ENCODE results near the gene ROR2. TPM values are rescaled to one million over a fixed set of nuclear protein-coding genes. Genes with fewer than 3 reads are reported as not detected.

ROR2 gene
- total and polyA plus RNA-seq, 5 experiments from 2014 or later = not detected

- Mint-ChIP-seq H3K27ac (no peak overlapping the region), H3K4me3 (no peak overlapping the region), H3K9me3 (peaks cover 0 to 6% (median 0%) of the 10 kb centered on the region in 9 donors), H3K27me3 (peaks cover 23 to 51% (median 29%) of the 10 kb centered on the region in 5 donors), H3K4me1 (no peaks in the 10 kb centered on the region), H3K36me3 (no peaks in the 10 kb centered on the region)
- ATAC-seq = no peak
- POLR2A ChIA-PET = no interaction called here
- DNase-seq = no peak
Measured at GRCh38 chr9:91768977-91769916, 180.8 kb downstream of the ROR2 start.

DNA sequence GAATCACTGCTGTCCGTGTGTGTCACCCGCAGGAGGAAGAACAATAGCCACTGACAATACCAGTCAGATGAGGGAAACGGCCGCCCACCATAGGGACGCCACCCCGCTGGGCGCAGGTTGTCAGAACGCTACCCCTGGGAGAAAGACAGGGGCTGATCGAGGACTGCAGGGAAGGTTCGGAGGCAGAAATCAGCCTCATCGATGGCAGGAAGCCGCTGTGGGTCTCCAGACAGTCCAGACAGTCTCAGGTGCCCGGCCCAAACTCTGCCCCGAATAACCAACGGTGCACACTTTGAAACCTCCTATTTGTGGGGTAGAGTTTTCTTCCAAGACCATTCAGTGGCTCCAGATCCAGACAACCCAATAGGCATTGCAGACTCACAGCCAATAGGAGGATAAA is 181.5 kb downstream of the ROR2 start:
- Mint-ChIP-seq H3K36me3 (no peaks in the 10 kb centered on the region), H3K27me3 (peaks cover 23 to 43% (median 29%) of the 10 kb centered on the region in 5 donors), H3K4me3 (no peak overlapping the region), H3K9me3 (peaks cover 0 to 6% (median 0%) of the 10 kb centered on the region in 9 donors), H3K4me1 (no peaks in the 10 kb centered on the region), H3K27ac (no peak overlapping the region)
- POLR2A ChIA-PET = no interaction called here
- ATAC-seq (no peak), DNase-seq (no peak)

- H3K4me3 Mint-ChIP-seq = no peak overlapping the region
- peaks cover 0 to 8% (median 0%) of the 10 kb centered on the region in 3 donors for H3K36me3 Mint-ChIP-seq
- H3K27ac Mint-ChIP-seq = peak overlapping the region in 1 of 10 donors; percentile 58
- ATAC-seq (no peak), DNase-seq (no peak)
- no peaks in the 10 kb centered on the region for H3K4me1 Mint-ChIP-seq
- POLR2A ChIA-PET = no interaction called here
- H3K27me3 Mint-ChIP-seq = peaks cover 23 to 40% (median 27%) of the 10 kb centered on the region in 5 donors
- peaks cover 0 to 13% (median 0%) of the 10 kb centered on the region in 9 donors for H3K9me3 Mint-ChIP-seq
Measured at GRCh38 chr9:91766315-91767069, 183.5 kb downstream of the ROR2 start.

DNA sequence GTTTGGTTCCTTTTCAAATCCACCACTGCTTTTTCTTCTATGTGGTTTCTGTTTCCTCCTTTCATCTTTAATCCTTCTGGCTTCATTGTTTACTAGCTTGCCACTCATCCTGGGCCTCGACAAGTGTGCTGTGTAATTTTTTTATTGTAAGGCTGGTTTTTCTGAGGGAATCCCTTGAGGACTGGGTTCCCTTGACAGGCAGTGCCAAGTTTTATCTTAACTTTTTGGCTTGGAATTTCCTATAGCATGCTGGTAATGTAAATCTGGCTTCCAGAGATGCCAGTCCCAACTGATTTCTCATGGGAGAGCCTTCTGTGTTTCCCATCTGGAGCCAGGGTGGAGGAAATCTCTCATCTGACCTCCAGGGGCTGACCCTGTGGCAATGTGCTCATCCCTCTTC is 184.7 kb downstream of the ROR2 start:
- no peak overlapping the region for H3K27ac Mint-ChIP-seq
- ATAC-seq = no peak
- POLR2A ChIA-PET = no interaction called here
- no peak for DNase-seq
- peaks cover 23 to 39% (median 27%) of the 10 kb centered on the region in 5 donors for H3K27me3 Mint-ChIP-seq
- peaks cover 0 to 10% (median 0%) of the 10 kb centered on the region in 3 donors for H3K36me3 Mint-ChIP-seq
- H3K4me1 Mint-ChIP-seq = no peaks in the 10 kb centered on the region
- H3K9me3 Mint-ChIP-seq = peaks cover 0 to 15% (median 0%) of the 10 kb centered on the region in 9 donors
- H3K4me3 Mint-ChIP-seq = no peak overlapping the region

- no peak for ATAC-seq
- Mint-ChIP-seq H3K4me3 (no peak overlapping the region), H3K4me1 (no peaks in the 10 kb centered on the region), H3K36me3 (peaks cover 0 to 10% (median 0%) of the 10 kb centered on the region in 3 donors), H3K9me3 (peaks cover 0 to 15% (median 0%) of the 10 kb centered on the region in 9 donors), H3K27me3 (peaks cover 20 to 32% (median 26%) of the 10 kb centered on the region in 5 donors), H3K27ac (no peak overlapping the region)
- POLR2A ChIA-PET = no interaction called here
- DNase-seq = no peak
Measured at GRCh38 chr9:91764661-91765060, 185.4 kb downstream of the ROR2 start.

- no peak for DNase-seq
- no peak for ATAC-seq
- peaks cover 0 to 10% (median 0%) of the 10 kb centered on the region in 3 donors for H3K36me3 Mint-ChIP-seq
- peaks cover 0 to 15% (median 0%) of the 10 kb centered on the region in 9 donors for H3K9me3 Mint-ChIP-seq
- POLR2A ChIA-PET = no interaction called here
- peaks cover 9 to 28% (median 16%) of the 10 kb centered on the region in 5 donors for H3K27me3 Mint-ChIP-seq
- H3K27ac Mint-ChIP-seq = no peak overlapping the region
- H3K4me1 Mint-ChIP-seq = no peaks in the 10 kb centered on the region
- H3K4me3 Mint-ChIP-seq = no peak overlapping the region
Measured at GRCh38 chr9:91761362-91761761, 188.7 kb downstream of the ROR2 start.

GRCh38 chr9:91760906-91761305 is 189.1 kb downstream of the ROR2 start:
- H3K4me3 Mint-ChIP-seq = no peak overlapping the region
- H3K9me3 Mint-ChIP-seq = peaks cover 0 to 15% (median 0%) of the 10 kb centered on the region in 9 donors
- H3K4me1 Mint-ChIP-seq = no peaks in the 10 kb centered on the region
- H3K27me3 Mint-ChIP-seq = peaks cover 4 to 23% (median 12%) of the 10 kb centered on the region in 5 donors
- DNase-seq (no peak), ATAC-seq (no peak)
- H3K27ac Mint-ChIP-seq = no peak overlapping the region
- H3K36me3 Mint-ChIP-seq = peaks cover 0 to 10% (median 0%) of the 10 kb centered on the region in 3 donors
- POLR2A ChIA-PET = no interaction called here

DNA sequence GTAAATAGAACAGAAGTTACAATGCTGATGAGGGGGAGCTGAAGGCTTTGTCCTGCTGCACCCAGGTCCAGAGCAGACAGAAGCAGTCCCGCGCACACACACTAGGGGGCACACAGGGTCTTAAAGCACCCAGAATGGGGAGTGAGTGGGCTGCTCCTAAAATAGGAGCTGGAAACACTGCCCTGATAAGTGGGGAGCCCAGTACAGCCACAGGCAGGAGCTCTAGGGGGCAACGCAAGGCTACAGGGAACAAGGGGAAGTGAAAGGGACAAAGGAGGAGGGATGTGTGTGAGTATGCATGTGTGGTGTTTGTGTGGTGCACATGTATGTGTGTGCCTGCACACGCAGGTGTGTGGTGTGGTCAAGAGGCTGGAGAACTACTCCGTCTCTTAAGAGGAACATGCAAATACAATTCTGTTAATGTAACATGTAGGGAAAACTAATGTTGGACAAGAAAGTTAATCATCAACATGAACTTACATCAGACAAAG is 191.5 kb downstream of the ROR2 start:
- Mint-ChIP-seq H3K4me1 (no peaks in the 10 kb centered on the region), H3K9me3 (peaks cover 0 to 10% (median 0%) of the 10 kb centered on the region in 9 donors), H3K4me3 (no peak overlapping the region), H3K36me3 (peaks cover 0 to 10% (median 0%) of the 10 kb centered on the region in 3 donors), H3K27me3 (peaks cover 3 to 20% (median 7%) of the 10 kb centered on the region in 5 donors), H3K27ac (peak overlapping the region in 1 of 10 donors; percentile 35)
- DNase-seq (no peak), ATAC-seq (no peak)
- POLR2A ChIA-PET = no interaction called here

DNA sequence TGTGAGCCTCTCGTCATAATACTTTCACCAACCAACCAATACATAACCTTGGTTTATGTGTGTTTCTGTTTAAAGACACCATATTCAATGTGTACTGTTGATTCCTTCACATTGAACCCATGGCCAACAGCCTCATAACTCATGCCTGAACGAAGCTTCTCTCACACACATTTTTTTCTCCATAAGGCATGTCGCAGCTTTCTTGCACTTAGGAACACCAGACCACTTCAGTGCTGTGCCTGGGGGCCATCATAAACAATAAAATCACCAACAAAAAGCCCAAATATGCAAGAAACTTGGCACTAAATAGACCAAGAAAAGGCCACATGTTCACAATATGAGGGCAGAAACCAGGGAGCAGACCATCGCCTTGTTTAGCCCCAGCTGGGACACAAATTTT is 192.2 kb downstream of the ROR2 start:
- no peak for ATAC-seq
- Mint-ChIP-seq H3K4me1 (no peaks in the 10 kb centered on the region), H3K27ac (no peak overlapping the region), H3K36me3 (peaks cover 0 to 10% (median 0%) of the 10 kb centered on the region in 3 donors), H3K9me3 (peaks cover 0 to 9% (median 0%) of the 10 kb centered on the region in 9 donors), H3K4me3 (no peak overlapping the region), H3K27me3 (peaks cover 4 to 20% (median 6%) of the 10 kb centered on the region in 5 donors)
- no peak for DNase-seq
- POLR2A ChIA-PET = no interaction called here

DNA sequence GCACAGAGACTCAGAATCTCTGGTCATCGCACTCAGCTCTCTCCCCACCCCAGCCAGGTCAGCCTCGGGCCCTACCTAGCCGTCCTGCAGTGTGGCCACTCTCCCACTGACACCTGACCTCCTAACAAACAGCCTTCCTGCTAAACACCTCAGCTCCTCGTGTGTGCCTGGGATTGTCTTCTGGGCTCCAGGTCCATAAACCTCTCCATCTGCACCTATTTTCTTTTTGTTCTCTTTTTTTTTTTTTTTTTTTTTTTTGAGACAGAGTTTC is 193.6 kb downstream of the ROR2 start:
- Mint-ChIP-seq H3K4me1 (no peaks in the 10 kb centered on the region), H3K27me3 (peaks cover 4 to 20% (median 6%) of the 10 kb centered on the region in 5 donors)
- no peak for DNase-seq

DNA sequence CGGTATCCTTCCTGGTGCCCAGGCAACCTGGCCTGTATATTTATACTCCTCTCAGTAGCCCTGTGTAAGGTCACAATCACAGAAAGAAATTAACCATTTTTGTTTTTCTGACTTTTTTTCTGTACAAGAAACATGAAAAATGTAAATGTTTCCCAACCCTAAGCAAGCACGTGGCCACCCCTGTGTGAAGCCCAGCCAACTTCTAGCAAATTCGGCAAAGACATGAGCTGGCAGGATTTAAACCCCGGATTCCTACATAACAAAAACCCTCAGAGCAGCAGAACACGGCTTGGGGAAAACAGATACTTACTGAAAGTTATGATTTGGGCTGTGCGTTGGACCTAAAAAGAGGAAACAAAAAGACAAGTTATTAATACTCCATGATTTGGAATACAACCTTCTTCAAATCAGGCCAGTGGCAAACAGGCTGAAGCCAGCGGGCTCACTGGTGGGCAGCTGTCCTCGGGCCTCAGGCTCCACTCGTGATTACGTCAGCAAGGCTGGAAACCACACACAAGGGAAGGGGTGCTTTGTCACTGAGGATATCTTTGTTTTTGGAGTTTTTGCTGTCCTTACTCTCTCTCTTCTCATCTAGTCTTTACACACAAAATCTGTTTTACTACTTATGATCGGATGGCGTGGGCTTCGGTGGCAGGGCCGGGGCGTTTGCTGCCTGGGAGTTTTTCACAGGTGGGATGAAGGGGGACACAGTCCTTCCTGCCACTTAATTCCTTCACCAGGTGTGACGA is 194.1 kb downstream of the ROR2 start:
- no peak overlapping the region for H3K27ac Mint-ChIP-seq

More for the DNA sequence above, 193.6 kb downstream of the ROR2 start:
- POLR2A ChIA-PET = no interaction called here
- H3K9me3 Mint-ChIP-seq = peaks cover 0 to 2% (median 0%) of the 10 kb centered on the region in 9 donors
- H3K36me3 Mint-ChIP-seq = peaks cover 0 to 1% (median 0%) of the 10 kb centered on the region in 3 donors
- no peak overlapping the region for H3K4me3 Mint-ChIP-seq
- H3K27ac Mint-ChIP-seq = no peak overlapping the region
- ATAC-seq = no peak

DNA sequence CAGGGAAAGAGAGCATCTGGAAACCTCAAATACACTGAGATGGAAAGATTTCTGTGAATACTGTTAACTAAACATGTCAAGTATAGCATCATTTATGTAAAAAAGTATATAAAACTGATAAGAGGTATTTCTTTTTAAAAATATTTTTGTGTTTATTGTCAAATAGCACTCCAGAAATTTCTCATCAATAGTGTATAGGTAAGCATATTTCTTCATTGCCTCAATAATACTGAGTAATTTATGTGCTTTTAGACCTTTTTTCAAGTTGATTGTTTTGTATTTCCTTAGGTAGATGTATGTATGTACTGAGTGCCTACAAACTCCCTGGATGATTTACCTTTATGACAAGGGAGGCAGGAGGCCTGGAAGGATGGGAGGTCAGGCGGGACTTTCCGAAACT is 196.3 kb downstream of the ROR2 start:
- DNase-seq = no peak
- H3K9me3 Mint-ChIP-seq = no peaks in the 10 kb centered on the region
- H3K27ac Mint-ChIP-seq = no peak overlapping the region
- H3K4me3 Mint-ChIP-seq = no peak overlapping the region
- POLR2A ChIA-PET = no interaction called here
- no peaks in the 10 kb centered on the region for H3K4me1 Mint-ChIP-seq
- H3K27me3 Mint-ChIP-seq = peaks cover 4 to 32% (median 12%) of the 10 kb centered on the region in 5 donors
- no peaks in the 10 kb centered on the region for H3K36me3 Mint-ChIP-seq
- ATAC-seq = no peak

More for the DNA sequence above, 194.1 kb downstream of the ROR2 start:
- POLR2A ChIA-PET = no interaction called here
- H3K9me3 Mint-ChIP-seq = no peaks in the 10 kb centered on the region
- DNase-seq = no peak
- no peaks in the 10 kb centered on the region for H3K36me3 Mint-ChIP-seq
- ATAC-seq = no peak
- H3K4me3 Mint-ChIP-seq = no peak overlapping the region
- no peaks in the 10 kb centered on the region for H3K4me1 Mint-ChIP-seq
- H3K27me3 Mint-ChIP-seq = peaks cover 4 to 20% (median 6%) of the 10 kb centered on the region in 5 donors

All from naive thymus-derived CD8-positive, alpha-beta T cell (primary cell).